ENCODE results near the gene BMPR2. TPM values are rescaled to one million over a fixed set of nuclear protein-coding genes. Genes with fewer than 3 reads are reported as not detected.

BMPR2 gene
- total RNA-seq, 1 donor from 2014 or later = 11.8 TPM

DNA sequence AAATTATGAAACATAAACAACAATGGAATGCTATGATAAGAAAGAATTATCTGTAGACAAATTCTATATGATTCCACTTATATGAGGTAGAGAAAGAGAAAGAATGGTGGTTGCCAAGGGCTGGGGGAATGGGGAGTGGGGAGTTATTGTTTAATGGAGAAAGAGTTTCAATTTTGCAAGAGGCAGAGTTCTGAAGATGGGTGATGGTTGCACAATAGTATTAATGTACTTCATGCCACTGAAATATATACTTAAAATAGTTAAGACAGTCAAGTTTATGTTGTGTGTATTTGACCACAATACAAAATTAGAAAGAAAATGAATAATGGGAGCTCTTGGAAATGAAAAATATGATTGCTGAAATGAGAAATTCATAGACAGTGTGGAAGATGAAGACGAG lies 236.0 kb downstream of the BMPR2 start:
- H4K20me1 ChIP-seq (ENCODE audit: low read depth) = no peaks in the 10 kb centered on the region
- no peak overlapping the region for H2AFZ ChIP-seq (replicated peaks)
- no peaks in the 10 kb centered on the region for H3K27me3 ChIP-seq
- no peaks in the 10 kb centered on the region for H3K9me3 ChIP-seq (ENCODE audit: low read depth)
- H3K4me3 Mint-ChIP-seq = no peak overlapping the region
- H3K4me3 ChIP-seq = no peak overlapping the region
- no peak overlapping the region for H3K4me2 ChIP-seq
- no peak overlapping the region for H3K27ac Mint-ChIP-seq
- no peak for TF ChIP-seq EZH2phosphoT487 (IDR thresholded peaks at IDR 0.05)
- peaks cover 6% of the 10 kb centered on the region for H3K4me1 ChIP-seq
- H3F3A ChIP-seq (ENCODE audit: low read depth) = no peaks in the 10 kb centered on the region
- peaks cover 11% of the 10 kb centered on the region for H3K4me1 Mint-ChIP-seq
- no peaks in the 10 kb centered on the region for H3K79me2 ChIP-seq (ENCODE audit: low read depth)
- no peak for DNase-seq (ENCODE audit: low spot score)
- H3K9me3 Mint-ChIP-seq = no peaks in the 10 kb centered on the region
- H3K9ac ChIP-seq = no peak overlapping the region
- no peaks in the 10 kb centered on the region for H3K36me3 Mint-ChIP-seq
- H3K36me3 ChIP-seq = no peaks in the 10 kb centered on the region
- H3K27ac ChIP-seq = no peak overlapping the region
- peaks cover 3% of the 10 kb centered on the region for H3K27me3 Mint-ChIP-seq (ENCODE audit: insufficient read depth, low read depth)

DNA sequence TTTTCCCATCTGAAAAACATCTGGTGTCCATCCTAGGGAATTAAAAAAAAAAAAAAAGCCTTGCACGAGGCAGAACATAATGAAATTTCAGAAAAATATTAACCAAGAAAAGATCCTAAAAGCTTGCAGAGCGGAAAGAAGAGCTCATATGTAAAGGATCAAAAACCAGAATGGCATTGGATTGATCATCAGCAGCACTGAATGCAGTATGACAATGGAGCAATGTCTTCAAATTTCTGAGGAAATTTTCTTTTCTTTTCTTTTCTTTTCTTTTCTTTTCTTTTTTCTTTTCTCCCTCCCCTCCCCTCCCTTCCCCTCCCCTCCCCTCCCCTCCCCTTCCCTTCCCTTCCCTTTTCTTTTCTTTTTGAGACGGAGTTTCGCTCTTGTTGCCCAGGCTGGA lies 237.4 kb downstream of the BMPR2 start:
- no peak overlapping the region for H3K27ac ChIP-seq
- H3K36me3 ChIP-seq = no peaks in the 10 kb centered on the region
- no peak overlapping the region for H3K27ac Mint-ChIP-seq
- no peaks in the 10 kb centered on the region for H3F3A ChIP-seq (ENCODE audit: low read depth)
- no peak overlapping the region for H2AFZ ChIP-seq (replicated peaks)
- H3K9me3 Mint-ChIP-seq = no peaks in the 10 kb centered on the region
- H3K4me2 ChIP-seq = no peak overlapping the region
- peaks cover 3% of the 10 kb centered on the region for H3K27me3 Mint-ChIP-seq (ENCODE audit: insufficient read depth, low read depth)
- TF ChIP-seq EZH2 (IDR thresholded peaks at IDR 0.05) = no peak
- no peak for TF ChIP-seq EZH2phosphoT487 (IDR thresholded peaks at IDR 0.05)
- TF ChIP-seq, protein P1, sequence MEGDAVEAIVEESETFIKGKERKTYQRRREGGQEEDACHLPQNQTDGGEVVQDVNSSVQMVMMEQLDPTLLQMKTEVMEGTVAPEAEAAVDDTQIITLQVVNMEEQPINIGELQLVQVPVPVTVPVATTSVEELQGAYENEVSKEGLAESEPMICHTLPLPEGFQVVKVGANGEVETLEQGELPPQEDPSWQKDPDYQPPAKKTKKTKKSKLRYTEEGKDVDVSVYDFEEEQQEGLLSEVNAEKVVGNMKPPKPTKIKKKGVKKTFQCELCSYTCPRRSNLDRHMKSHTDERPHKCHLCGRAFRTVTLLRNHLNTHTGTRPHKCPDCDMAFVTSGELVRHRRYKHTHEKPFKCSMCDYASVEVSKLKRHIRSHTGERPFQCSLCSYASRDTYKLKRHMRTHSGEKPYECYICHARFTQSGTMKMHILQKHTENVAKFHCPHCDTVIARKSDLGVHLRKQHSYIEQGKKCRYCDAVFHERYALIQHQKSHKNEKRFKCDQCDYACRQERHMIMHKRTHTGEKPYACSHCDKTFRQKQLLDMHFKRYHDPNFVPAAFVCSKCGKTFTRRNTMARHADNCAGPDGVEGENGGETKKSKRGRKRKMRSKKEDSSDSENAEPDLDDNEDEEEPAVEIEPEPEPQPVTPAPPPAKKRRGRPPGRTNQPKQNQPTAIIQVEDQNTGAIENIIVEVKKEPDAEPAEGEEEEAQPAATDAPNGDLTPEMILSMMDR (IDR thresholded peaks at IDR 0.05) = no peak
- no peak for DNase-seq (ENCODE audit: low spot score)
- H4K20me1 ChIP-seq (ENCODE audit: low read depth) = no peaks in the 10 kb centered on the region
- no peaks in the 10 kb centered on the region for H3K79me2 ChIP-seq (ENCODE audit: low read depth)
- H3K4me3 ChIP-seq = no peak overlapping the region
- peaks cover 11% of the 10 kb centered on the region for H3K4me1 Mint-ChIP-seq
- H3K27me3 ChIP-seq = no peaks in the 10 kb centered on the region
- H3K36me3 Mint-ChIP-seq = no peaks in the 10 kb centered on the region
- H3K4me1 ChIP-seq = peaks cover 6% of the 10 kb centered on the region
- no peak overlapping the region for H3K4me3 Mint-ChIP-seq
- no peak overlapping the region for H3K9ac ChIP-seq
- no peaks in the 10 kb centered on the region for H3K9me3 ChIP-seq (ENCODE audit: low read depth)

Small RNA genes within 50 kb of the gene (small RNA-seq; reads per million reads assigned to genes)
- gene MTND4LP17 (not detected), gene RN7SL753P (not detected)

Other genes starting within 250 kb of the BMPR2 start
- gene SUMO1, start 137.7 kb upstream of the BMPR2 start, total RNA-seq (ENCODE audit: low replicate concordance) = 217 and 409 TPM in 2 replicates
- 99.4 and 112 TPM in 2 replicates for gene NOP58, start 110.6 kb upstream of the BMPR2 start, total RNA-seq (ENCODE audit: low replicate concordance)